Astrocyte (in vitro differentiated cells and primary cell): ENCODE measurements around the gene KLF2. TPM values are rescaled to one million over a fixed set of nuclear protein-coding genes. Genes with fewer than 3 reads are reported as not detected.

ENCODE experiments used
- DNase-seq: peaks from one replicate; pipeline ENCODE4 v3.0.0-alpha.2; 2010; ENCODE audit warnings: low read depth
- FAIRE-seq: peaks from 2 replicates; lab custom pipeline; 2011; peaks lifted over from hg19 to GRCh38; lab: Jason Lieb, UNC
- H2AFZ ChIP-seq: 2 replicates; pipeline ENCODE4 v1.6.0; 2012; ENCODE audit warnings: low read depth, low read length, inconsistent platforms
- H3K27ac ChIP-seq: 2 replicates; pipeline ENCODE4 v1.5.1; 2011; ENCODE audit warnings: low read depth, low read length, inconsistent platforms
- H3K27me3 ChIP-seq: 2 replicates; pipeline ENCODE4 v1.6.0; 2011; ENCODE audit warnings: low read length, inconsistent platforms; ENCODE audit not compliant: insufficient read depth
- H3K36me3 ChIP-seq: 2 replicates; pipeline ENCODE4 v1.5.1; 2011; ENCODE audit warnings: low read length, inconsistent platforms; ENCODE audit not compliant: insufficient read depth
- H3K4me1 ChIP-seq: 2 replicates; pipeline ENCODE4 v1.5.1; 2011; ENCODE audit warnings: low read length, inconsistent platforms; ENCODE audit not compliant: insufficient read depth
- H3K4me2 ChIP-seq: 2 replicates; pipeline ENCODE4 v1.6.0; 2012; ENCODE audit warnings: low read length, inconsistent platforms
- H3K4me3 ChIP-seq: 2 replicates; pipeline ENCODE4 v1.5.1; 2011; ENCODE audit warnings: low read depth, mild to moderate bottlenecking, low read length, inconsistent platforms; ENCODE audit not compliant: insufficient read depth
- H3K79me2 ChIP-seq: 2 replicates; pipeline ENCODE4 v1.6.0; 2012; ENCODE audit warnings: mild to moderate bottlenecking, low read length, inconsistent platforms; ENCODE audit not compliant: insufficient read depth
- H3K9ac ChIP-seq: 2 replicates; pipeline ENCODE4 v1.6.0; 2012; ENCODE audit warnings: mild to moderate bottlenecking, low read length, inconsistent platforms
- H3K9me3 ChIP-seq: 2 replicates; pipeline ENCODE4 v1.5.1; 2012; ENCODE audit warnings: low read depth, mild to moderate bottlenecking, low read length, inconsistent platforms; ENCODE audit not compliant: insufficient read depth
- H4K20me1 ChIP-seq: 2 replicates; pipeline ENCODE4 v1.6.0; 2012; ENCODE audit warnings: low read length, inconsistent platforms; ENCODE audit not compliant: insufficient read depth
- H3K27ac Mint-ChIP-seq: one replicate; pipeline ENCODE4 v1.8.0; 2021; ENCODE audit warnings: mild to moderate bottlenecking, mixed read lengths; ENCODE audit not compliant: unreplicated experiment
- H3K27me3 Mint-ChIP-seq: one replicate; pipeline ENCODE4 v1.8.0; 2021; ENCODE audit warnings: low read depth, mixed read lengths; ENCODE audit not compliant: unreplicated experiment
- H3K36me3 Mint-ChIP-seq: one replicate; pipeline ENCODE4 v1.8.0; 2021; ENCODE audit warnings: low read depth, mixed read lengths; ENCODE audit not compliant: unreplicated experiment
- H3K4me1 Mint-ChIP-seq: one replicate; pipeline ENCODE4 v1.8.0; 2021; ENCODE audit warnings: low read depth, mixed read lengths; ENCODE audit not compliant: unreplicated experiment
- H3K4me3 Mint-ChIP-seq: one replicate; pipeline ENCODE4 v1.8.0; 2021; ENCODE audit warnings: mild to moderate bottlenecking, moderate library complexity, mixed read lengths; ENCODE audit not compliant: unreplicated experiment
- H3K9me3 Mint-ChIP-seq: one replicate; pipeline ENCODE4 v1.8.0; 2021; ENCODE audit warnings: mild to moderate bottlenecking, mixed read lengths; ENCODE audit not compliant: unreplicated experiment
- CTCF ChIP-seq: IDR thresholded peaks from 2 replicates; pipeline ENCODE4 v1.5.1; 2011; ENCODE audit warnings: low read depth, mild to moderate bottlenecking, inconsistent platforms, low read length, moderate library complexity; ENCODE audit not compliant: insufficient read depth
- EZH2 ChIP-seq: IDR thresholded peaks from 2 replicates; pipeline ENCODE4 v1.6.1; 2012; ENCODE audit warnings: mild to moderate bottlenecking, low read length, inconsistent platforms; ENCODE audit not compliant: insufficient read depth
- total RNA-seq: library from RNA; stranded (reverse); gene quantifications from 2 replicates; pipeline ENCODE4 v1.2.1, GENCODE V29; 2021

Gene KLF2
- total RNA-seq, 1 donor from 2014 or later = 1.9 TPM

- Mint-ChIP-seq H3K4me3 (no peak overlapping the region), H3K27ac (no peak overlapping the region), H3K4me1 (peaks cover 8% of the 10 kb centered on the region), H3K27me3 (no peaks in the 10 kb centered on the region), H3K36me3 (peaks cover 11% of the 10 kb centered on the region), H3K9me3 (no peaks in the 10 kb centered on the region)
- TF ChIP-seq EZH2 (no peak), CTCF (no peak)
- FAIRE-seq (no peak), DNase-seq (no peak)
- Histone ChIP-seq H4K20me1 (peaks cover 41% of the 10 kb centered on the region), H3K27me3 (no peaks in the 10 kb centered on the region), H3K4me2 (no peak overlapping the region), H3K79me2 (no peaks in the 10 kb centered on the region), H3K9me3 (no peaks in the 10 kb centered on the region), H3K9ac (no peak overlapping the region), H3K27ac (no peak overlapping the region), H2AFZ (no peak overlapping the region), H3K36me3 (peaks cover 3% of the 10 kb centered on the region), H3K4me3 (no peak overlapping the region), H3K4me1 (peaks cover 8% of the 10 kb centered on the region)
These were observed 45.3 kb downstream of the KLF2 start for GRCh38 chr19:16369664-16370576.

- Histone ChIP-seq H2AFZ (no peak overlapping the region), H4K20me1 (peaks cover 47% of the 10 kb centered on the region), H3K4me2 (no peak overlapping the region), H3K9ac (no peak overlapping the region), H3K27me3 (no peaks in the 10 kb centered on the region), H3K4me3 (no peak overlapping the region), H3K36me3 (peaks cover 3% of the 10 kb centered on the region), H3K9me3 (no peaks in the 10 kb centered on the region), H3K79me2 (no peaks in the 10 kb centered on the region), H3K27ac (no peak overlapping the region), H3K4me1 (peaks cover 8% of the 10 kb centered on the region)
- peaks cover 8% of the 10 kb centered on the region for H3K4me1 Mint-ChIP-seq
- no peak overlapping the region for H3K4me3 Mint-ChIP-seq
- H3K36me3 Mint-ChIP-seq = peaks cover 20% of the 10 kb centered on the region
- FAIRE-seq (no peak), DNase-seq (no peak)
- no peak overlapping the region for H3K27ac Mint-ChIP-seq
- TF ChIP-seq EZH2 (no peak), CTCF (no peak)
- H3K27me3 Mint-ChIP-seq = no peaks in the 10 kb centered on the region
- H3K9me3 Mint-ChIP-seq = no peaks in the 10 kb centered on the region
These were observed 46.2 kb downstream of the KLF2 start for GRCh38 chr19:16370641-16371391.
